Left cardiac atrium (tissue), 4 donors: Measurements from ENCODE around the gene RBMS1. TPM values are rescaled to one million over a fixed set of nuclear protein-coding genes. Genes with fewer than 3 reads are reported as not detected.

Source experiments
- ATAC-seq, 2 donors: fragments of 200-7000 bp; cut with Tn5 transposase; one replicate each; pipeline ENCODE4 v1.9.1; 2020; ENCODE audit warnings: mild to moderate bottlenecking in 2 of 2, moderate library complexity in 2 of 2
- DNase-seq: peaks from one replicate; pipeline ENCODE4 v3.0.0-alpha.2; 2020
- intact Hi-C, 2 donors: fragments of 100-400 bp; cut with DNase I; formaldehyde crosslinking; loops; one replicate each; pipeline versions ENCODE4 v1.14.1 to v1.15.1; 2022 to 2023
- total RNA-seq, 2 donors: library from RNA; stranded (reverse); fragmentation: NEBNext Ultra II Directional; extraction: Animal tissue kit (Norgen Biotek cat#: 25700); gene quantifications; one replicate each; pipeline ENCODE4 v1.2.1, GENCODE V29; 2021
- donor health status: DM: no; HTN: yes; CAD: no.
- donor health status: DM: no; HTN: yes; CAD: no; lungs with severe emphysema.
- donor health status: DM: yes; HTN: yes; CAD: no.
- donor health status: Dilated cardiomyopathy.

The RBMS1 gene
- total RNA-seq, 2 donors from 2014 or later = 56.8 to 74.8 TPM

DNA sequence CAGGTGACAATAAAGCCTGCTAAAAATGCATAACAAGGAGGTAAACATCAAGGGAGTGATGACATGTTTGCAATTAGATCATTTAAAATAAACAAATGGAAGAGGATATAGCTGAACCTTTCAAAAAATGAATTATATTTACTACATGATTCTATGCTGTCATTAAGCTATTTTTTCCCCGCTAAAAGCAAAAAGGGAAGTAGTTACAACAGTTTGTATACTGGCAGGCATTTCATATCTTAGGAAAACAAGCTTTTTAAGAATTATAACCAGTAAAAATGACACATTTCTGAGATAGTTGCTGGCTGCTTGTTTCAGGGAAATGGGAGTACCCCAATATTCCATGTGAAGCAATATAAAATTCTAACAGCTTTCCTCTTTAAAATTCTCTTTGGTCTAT, 204.5 kb downstream of the RBMS1 start:
- intact Hi-C loops = no loop called here
- DNase-seq (no peak), ATAC-seq (no peak)

DNA sequence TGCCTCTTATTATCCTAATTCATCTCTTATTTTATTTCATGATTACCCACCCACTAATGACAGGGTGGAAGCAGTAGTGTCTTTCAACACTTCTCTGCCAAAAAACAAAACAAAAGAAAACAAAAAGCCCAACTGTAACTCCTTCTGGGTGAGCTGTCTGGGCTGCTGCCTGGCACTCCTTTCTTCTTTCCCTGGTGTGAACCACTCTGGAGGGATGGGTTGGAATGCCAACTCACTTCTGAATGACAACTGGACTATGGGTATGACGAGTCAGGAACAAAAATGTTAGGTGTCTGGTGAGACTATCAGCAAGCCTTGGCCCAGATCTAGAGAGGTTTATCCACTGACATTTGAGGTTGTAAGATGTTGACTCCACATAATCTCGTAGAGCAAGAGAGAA, 205.3 kb downstream of the RBMS1 start:
- intact Hi-C loops = no loop called here
- DNase-seq (no peak), ATAC-seq (peak; percentile 47 to 82)

DNA sequence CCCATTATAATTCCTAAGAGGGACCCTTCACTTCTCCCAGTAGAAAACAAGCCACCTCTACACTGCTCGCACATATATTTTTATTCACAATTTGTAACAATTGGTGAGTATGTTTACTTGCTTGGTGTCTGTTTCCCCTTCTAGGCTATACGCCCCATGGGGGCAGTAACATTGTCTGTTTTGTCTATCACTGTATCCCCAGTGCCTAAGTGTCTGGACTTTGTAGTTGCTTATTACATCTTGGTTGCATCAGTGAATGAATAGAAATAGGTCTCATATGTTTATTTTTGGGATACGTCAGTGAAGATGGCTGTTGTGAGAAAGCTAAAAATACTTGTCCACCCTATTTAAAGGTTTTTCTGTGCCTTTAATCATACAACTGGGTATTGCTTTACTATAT, 206.1 kb downstream of the RBMS1 start:
- DNase-seq = no peak
- intact Hi-C loops = no loop called here
- ATAC-seq = no peak

DNA sequence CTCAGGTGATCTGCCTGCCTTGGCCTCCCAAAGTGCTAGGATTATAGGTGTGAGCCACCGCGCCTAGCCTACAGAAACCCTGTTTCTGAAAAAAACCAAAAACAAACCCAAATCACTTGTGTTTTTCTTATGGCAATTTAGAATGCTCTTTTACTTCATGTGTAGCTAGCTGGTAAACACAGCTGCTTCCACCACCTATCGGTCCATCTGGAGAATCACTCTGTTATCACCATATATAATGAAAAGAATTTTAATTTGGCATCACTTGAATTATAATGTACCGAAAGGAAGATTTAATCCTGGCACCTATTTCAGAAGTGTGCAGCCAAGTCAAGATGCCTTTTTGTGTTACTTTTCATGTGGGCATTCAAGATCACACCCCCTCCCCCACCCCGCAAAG, 207.1 kb downstream of the RBMS1 start:
- intact Hi-C loops = no loop called here
- ATAC-seq (no peak), DNase-seq (no peak)

DNA sequence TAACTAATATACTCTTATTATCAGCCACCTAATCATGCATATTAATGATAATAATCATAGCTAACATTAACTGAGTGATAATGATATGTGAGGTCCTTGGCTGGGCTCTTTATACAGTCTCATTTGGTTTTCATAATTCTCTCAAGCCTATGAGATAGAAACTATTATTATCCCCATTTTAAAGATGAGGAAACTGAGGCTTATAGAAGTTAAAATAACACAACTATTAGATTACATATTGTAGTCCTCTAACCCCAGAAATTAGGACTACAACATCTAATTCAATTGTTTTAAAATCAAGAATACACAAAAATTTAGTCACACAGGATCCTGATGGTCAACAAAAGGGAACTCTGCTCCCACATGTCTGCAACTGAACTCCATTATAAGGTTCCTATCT, 209.9 kb downstream of the RBMS1 start:
- ATAC-seq (no peak), DNase-seq (no peak)
- intact Hi-C loops = no loop called here

DNA sequence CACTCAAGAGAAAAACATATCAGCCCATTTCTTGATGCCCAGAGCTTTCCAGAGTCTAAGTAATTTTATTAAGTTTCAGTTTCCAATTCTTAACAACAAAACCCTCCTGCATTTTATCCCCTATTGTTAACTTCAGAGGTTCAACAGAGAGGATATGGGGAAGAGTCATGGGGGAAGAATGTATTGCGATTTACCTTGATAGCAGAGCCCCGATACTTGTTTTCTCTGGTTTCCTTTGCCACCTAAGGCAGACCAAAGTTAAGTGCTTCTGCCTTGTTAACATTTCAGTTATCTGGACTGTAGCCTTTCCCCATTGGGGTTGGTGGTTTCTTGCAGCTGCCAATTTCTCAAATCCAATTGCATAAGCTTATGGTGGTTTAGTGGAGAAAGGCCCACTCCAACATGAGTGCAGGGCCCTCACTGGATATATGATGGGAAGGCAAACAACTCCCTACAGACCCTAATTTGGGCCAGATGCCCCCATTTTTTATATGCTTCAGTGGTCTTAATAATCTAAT, 211.5 kb downstream of the RBMS1 start:
- intact Hi-C loops = no loop called here
- ATAC-seq (no peak), DNase-seq (no peak)

DNA sequence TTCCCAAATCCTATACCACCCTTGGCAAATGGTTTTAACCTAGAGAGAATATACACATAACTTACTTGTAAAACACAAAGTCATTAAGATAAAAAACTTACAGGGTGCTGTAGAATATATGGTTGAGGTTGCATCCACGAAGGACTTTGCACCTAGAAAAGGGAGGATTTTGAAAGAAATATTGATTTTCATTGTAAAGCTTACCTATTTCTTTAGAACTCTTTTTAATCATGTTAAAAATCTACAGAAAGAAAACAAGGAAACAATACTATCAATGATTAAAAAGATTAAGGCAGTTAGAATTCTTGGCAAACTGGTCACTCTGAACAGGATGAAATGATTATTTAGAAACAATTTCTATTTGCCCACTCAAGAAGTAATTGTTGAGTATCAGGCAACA, 212.4 kb downstream of the RBMS1 start:
- no peak for ATAC-seq
- intact Hi-C loops = no loop called here
- no peak for DNase-seq

DNA sequence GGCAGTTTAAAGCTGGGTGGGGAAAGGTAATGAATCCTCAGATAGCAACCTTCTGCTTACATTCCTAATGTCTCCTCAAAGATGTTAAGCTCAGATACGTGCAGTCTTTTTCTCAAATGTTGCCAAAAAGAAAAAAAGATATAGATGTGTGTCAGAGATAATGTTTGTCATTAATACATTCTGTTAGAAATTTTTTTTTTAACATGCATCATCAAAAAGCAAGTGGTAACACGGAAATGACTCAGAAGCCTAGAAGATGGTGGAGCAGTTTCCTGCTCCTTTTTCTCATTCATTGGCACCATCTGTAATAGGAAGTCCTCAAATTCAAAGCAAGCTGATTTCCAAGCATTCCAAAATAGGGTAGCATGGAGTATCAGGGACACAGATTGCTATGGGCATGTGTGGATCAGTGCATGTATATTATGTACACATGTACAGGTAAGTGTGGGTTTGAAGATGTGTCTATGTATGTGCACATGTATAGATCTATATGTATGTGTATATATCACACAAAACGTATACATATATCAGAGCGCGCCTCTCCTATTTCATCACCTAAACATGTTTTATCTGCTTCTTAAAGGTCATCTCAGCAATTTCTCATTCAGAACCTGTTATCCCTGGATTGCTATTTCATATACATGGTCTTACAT, 213.7 kb downstream of the RBMS1 start:
- DNase-seq (no peak), ATAC-seq (peak in 1 of 2 donors; percentile 39)
- intact Hi-C loops = no loop called here

DNA sequence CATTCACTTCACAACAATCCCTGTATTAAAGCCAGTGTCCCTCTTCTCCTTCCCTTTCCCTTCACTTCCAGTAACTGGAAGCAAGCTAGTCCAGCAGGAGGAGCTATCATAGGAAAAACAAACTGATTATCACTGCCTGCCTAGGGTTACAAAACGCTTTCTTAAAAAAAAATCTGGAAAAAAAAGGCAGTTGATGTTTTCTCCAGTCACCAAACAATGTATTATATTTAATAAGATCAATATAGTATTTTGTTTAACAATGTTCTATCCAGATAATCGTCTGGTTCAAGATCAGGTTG, 214.8 kb downstream of the RBMS1 start:
- DNase-seq (no peak), ATAC-seq (peak; percentile 78 to 79)
- intact Hi-C loops = no loop called here

DNA sequence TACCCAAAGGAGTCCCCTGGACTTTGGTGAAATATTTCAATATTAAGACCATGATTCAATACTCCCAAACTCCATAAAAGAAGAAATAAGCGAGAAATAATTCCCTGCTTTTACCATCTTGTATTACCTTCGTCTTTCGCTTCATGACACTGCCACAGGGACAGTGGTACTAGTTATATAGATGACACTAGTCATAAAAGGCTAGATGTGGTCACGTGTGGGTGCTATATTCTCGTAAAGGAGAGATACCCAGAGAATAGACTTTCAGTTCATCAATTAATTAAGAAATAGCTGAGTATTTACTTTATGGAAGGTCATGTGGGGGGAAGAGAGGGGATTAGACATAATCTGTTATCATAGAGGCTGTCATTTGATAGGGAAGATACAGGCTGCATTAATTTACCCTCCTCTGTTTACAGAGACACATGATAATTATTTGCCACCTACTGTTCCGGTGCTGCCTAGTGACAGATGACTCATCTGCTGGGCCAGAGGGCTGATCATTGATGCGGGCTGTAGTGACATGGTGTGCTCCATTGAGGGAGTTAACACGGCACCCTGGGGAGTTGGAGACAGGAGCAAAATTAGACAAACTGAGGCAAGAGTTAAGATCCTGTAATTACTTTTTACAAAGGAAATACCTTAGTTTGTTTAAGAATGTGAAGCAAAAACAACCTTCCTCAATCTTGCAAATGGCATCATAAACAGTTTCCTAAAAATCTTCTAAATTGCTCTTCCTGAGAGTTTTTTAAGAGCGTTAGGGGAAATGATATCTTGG, 215.3 kb downstream of the RBMS1 start:
- intact Hi-C loops = no loop called here
- DNase-seq (no peak), ATAC-seq (peak in 1 of 2 donors; percentile 68)

DNA sequence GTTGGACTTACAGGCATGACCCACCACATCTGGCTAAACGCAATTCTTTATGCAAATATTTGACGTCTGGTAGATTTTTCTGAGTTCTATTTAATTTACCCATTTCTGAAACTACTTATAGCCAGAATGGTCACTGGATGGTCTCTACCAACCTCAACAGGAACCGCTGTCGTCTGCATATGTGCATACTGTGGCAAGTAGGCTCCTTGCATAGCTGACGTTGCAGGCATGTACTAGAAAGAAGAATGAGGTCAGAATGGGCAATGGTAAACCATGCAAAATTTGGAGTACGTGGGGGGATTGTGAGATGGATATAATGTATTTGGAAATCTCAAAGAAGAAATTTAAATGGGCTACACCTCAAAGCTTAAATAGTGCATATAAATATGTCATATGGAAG, 216.5 kb downstream of the RBMS1 start:
- no peak for DNase-seq
- no peak for ATAC-seq
- intact Hi-C loops = no loop called here

DNA sequence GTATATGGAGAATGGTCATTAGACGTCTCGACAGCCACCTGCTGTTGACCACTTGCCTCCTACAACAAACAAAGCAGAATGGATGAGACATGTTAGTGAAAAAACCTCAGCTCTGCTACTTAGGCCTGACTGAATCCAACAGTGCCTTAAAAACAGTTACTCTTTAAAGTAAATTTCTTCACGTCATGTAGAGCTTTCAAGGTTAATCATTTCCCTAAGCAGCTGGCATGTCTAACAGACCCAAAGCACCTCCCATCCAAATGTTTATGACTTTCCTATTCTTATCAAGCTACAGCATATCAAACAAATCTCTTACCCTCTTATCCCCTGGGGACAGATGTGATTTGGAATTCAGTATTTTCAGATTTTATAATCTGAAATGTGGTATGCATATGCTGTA, 218.0 kb downstream of the RBMS1 start:
- DNase-seq (no peak), ATAC-seq (no peak)
- intact Hi-C loops = no loop called here

DNA sequence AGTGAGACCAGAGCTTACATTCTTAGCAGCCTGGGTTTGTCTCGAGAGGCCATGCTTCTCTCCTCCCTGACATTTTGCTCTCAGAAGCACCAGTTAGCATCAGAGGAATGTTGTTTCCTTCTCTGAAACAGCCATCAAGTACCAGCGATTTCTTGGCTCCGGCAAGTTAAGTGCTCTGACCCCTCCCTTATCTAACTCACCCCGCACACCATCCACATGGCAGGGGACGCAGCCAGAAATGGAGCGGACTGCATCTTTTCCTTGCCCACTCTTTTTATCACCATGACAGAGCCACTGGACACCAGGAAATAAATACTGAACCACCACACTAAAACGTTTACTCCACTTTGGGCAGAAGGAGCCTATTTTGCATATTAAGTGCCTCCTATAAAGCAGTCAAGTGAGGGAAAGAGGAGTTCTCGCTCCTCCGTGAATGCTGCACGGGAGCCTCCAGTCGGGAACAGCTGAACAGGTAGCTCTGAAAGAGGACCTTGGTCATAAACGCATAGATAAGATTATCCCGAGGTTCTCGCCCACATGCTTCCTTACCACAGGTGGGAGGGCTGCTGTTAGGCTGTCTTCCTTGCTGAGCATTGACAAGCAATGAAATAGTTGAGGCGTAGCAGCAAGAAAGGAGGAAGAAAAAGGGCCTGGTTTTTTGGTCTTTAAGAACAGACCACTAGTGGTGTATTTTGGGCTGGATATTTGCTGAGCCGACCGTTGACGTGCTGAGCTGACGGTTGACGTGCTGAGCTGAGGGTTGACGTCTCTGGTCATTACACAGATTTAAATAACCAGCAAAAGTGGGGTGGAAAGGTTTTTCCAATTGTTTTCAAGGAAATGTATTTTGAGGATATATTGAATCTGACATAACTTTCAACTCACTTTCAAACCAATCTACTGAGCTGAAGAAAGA, 222.2 kb downstream of the RBMS1 start:
- ATAC-seq = peak; percentile 17 to 28
- intact Hi-C loops = loop anchor here in 1 of 2 donors (5.0 kb wide), 1 partner anchor 136 kb away; no protein-coding TSS in a partner anchor
- peak; percentile 49 for DNase-seq

DNA sequence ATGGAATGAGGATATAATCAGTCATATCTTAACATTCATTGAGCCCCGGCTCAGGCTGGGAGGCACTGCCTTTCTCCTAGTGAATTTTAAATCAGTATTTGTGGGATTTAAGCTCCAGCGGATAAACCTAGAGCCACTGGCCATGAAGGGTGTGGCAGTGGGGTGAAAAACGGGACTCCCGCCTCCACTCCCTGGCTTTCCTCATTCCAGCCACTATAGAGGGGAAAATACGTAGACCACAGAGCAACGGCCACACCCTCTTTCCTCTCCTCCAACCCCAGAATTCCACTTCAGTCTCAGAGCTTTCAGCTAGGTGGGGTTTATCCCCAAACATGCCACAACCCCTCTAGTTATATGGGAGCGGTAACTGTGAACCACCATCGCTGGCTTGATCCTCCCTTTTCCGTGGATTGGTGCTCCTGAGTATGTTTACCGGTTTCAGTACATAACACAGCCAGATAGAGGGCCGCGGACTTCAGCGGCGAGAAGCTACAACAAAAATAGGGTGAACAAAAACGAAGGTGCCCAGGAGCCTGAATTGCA, 223.0 kb downstream of the RBMS1 start:
- peak; percentile 23 for DNase-seq
- intact Hi-C loops = loop anchor here in 1 of 2 donors (5.0 kb wide), 1 partner anchor 137 kb away; no protein-coding TSS in a partner anchor
- ATAC-seq = peak; percentile 39 to 53

DNA sequence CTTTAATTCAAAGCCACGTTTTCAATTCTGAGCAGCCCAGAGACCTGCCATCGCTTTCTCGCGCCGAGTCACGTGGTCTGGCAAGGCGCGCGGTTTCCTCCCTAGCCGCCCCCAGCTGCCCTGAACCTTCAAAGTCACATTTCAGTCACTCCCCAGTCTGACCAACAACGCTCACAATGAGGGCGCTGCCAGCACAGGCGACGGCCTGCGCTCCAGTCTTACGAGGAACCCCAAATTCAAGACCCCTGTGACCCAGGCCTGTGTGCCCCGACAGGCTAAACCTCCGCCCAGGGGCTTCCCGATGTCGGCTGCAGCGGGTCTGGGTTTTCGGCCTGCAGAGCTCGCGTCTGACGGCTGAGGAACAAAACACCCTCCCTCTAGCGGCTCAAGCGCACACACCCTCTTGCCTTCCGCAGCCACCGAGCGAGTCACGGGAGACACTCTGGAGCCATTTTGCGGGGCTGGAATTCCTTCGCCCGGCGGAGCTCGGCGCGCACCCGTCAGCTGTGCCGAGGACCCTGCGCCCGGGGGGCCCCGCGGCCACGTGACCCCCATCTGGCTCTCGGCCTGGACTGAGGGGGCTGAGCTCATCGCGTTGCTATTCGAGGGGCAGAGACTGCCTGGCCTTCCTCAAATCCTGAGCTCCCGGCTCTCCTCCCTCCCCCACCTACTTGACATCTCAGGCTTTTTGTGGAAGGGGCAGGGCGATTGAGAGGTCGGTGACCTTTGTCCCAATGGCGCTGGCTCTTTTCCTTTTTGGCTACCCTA, 223.6 kb downstream of the RBMS1 start:
- intact Hi-C loops = loop anchor here in 1 of 2 donors (5.0 kb wide), 2 partner anchors 58 to 137 kb away; no protein-coding TSS in a partner anchor
- peak; percentile 91 to 92 for ATAC-seq
- peak; percentile 90 for DNase-seq

DNA sequence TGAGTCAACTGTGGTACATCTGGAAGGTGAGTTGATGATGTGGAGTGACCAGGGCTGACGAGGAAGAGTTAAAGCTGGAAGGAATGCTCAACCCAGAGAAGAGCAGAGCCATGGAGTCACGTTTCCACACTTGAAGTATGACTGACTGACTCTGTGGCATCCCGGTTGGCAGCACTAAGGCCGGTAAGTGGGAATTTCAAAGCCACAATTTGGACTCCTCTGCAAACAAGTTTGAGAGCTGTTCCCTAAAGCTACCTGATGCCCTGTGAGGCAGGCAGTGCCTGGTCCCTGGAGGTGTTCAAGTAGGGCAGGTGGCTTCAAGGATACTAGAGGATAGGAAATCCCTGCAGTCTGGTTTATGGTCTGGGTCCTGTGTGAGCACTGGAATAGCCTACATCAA, 224.2 kb downstream of the RBMS1 start:
- intact Hi-C loops = loop anchor here in 1 of 2 donors (5.0 kb wide), 1 partner anchor 57 kb away; no protein-coding TSS in a partner anchor
- peak; percentile 2 to 7 for ATAC-seq
- no peak for DNase-seq

DNA sequence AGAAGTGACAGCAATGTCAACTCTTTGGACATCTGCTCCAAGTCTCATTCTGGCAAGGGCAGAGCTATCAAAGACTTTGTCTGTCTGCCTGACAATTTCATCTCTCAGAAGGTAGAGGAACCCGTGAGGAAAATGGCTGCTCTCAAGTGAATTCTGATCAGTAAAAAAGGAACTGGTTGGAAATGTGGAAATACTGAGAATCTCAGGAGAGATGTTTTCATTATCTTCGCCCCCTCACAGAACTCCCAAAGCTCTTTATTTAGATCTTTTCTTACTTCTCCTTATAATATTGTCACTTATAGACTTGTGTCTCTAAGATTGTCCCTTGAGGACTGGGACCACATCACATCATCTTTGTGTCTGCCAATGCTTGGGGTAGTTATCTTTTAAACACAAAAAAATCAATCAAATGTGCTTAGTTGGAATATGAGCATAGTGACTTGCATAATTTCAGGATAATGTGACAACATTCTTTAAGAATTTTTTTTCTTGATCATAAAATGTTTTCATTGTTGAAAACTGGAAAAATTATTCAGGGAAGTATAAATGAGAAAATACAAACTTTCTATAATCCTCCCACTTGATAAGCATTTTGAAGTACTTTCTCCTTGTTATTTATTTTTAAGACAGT, 225.3 kb downstream of the RBMS1 start:
- intact Hi-C loops = loop anchor here in 1 of 2 donors (5.0 kb wide), 1 partner anchor 56 kb away; no protein-coding TSS in a partner anchor

DNA sequence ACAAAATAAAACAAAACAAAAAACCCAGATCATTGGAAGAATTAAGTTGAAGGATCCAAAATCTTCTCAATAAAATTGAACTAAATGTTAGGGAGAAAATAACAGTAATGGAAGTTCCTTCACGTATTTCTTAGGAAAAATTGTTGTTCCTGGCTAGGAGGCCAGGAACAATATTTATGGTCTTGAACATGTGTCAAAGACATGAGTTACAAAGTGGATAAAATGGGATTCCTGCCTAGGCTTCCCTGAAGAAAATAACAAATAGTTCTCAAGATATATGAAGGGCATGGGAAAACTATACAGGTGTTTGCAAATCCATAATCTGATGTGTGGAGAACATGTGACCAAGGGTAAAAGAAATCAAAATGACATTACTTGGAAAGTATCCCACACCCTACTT, 225.9 kb downstream of the RBMS1 start:
- intact Hi-C loops = loop anchor here in 1 of 2 donors (5.0 kb wide), 1 partner anchor 55 kb away; no protein-coding TSS in a partner anchor
- DNase-seq (no peak), ATAC-seq (no peak)

More for the DNA sequence above, 225.3 kb downstream of the RBMS1 start:
- DNase-seq = no peak
- no peak for ATAC-seq
